Measurements from ENCODE around the gene ZNF334.

Gene ZNF334

DNA sequence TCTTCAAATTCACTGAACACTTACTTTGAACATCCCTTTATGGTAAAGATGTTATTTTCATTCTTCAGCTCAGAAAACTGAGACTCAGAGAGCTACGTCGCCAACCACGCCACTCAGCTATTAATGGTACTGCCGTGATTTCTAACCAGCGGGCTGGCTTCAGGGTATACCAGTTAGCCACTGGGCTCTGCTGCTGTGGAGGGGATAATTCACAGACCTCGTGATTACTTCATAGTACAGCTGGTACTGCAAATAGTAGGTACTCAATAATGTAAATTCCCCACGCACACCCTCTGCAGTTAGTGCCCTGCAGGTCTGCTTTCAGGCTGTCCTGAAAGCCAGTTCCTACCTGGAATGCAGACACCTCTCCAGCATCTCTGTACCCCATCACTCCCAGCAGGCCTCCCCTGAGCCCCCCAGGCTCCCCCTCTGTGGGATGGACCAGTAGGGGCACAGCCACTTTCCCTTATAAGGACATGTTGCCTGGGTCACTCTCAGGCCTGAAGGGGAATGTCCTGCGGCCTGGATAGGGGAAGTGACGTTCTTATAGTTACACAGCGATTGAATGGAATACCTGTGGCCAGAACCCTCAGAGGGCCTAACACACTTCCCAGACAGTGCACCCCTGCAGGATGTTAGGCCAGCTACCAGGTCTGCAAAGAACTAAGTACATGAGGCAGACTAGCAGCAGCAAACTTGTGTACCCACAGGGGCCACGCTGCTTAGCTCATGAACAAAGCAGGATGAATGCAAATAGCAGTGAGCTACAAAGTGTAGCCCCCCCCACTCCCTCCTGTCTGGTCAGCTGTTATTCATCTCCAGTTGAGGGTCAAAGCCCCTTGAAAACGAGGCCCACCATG lies 38.4 kb upstream of the ZNF334 start:
- no peak for DNase-seq (ENCODE audit: low read depth)
- TF ChIP-seq, protein P1, sequence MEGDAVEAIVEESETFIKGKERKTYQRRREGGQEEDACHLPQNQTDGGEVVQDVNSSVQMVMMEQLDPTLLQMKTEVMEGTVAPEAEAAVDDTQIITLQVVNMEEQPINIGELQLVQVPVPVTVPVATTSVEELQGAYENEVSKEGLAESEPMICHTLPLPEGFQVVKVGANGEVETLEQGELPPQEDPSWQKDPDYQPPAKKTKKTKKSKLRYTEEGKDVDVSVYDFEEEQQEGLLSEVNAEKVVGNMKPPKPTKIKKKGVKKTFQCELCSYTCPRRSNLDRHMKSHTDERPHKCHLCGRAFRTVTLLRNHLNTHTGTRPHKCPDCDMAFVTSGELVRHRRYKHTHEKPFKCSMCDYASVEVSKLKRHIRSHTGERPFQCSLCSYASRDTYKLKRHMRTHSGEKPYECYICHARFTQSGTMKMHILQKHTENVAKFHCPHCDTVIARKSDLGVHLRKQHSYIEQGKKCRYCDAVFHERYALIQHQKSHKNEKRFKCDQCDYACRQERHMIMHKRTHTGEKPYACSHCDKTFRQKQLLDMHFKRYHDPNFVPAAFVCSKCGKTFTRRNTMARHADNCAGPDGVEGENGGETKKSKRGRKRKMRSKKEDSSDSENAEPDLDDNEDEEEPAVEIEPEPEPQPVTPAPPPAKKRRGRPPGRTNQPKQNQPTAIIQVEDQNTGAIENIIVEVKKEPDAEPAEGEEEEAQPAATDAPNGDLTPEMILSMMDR (conservative IDR thresholded peaks at IDR 0.05; ENCODE audit: low read length): no peak
- H3K4me3 ChIP-seq (ENCODE audit: low read length): no peak overlapping the region

DNA sequence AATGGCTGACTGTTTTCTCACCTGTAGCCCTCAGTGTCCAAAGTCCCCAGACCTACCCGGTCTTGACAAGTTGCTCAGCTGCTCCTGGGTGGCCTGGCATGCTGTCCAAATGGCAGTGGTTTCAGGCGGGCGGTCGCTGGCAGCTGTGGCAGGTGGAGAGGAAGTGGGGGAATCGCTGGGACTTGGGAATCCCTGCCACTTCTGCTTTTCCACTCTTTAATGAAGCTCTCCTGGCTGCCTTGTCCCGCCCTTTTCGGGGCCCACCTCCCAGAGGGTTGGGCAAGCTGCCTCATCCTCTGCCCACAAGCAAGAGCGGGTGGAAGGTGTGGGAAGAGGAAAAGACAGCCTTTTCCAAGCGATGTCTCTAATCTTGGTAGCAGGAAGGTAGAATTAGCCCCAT lies 37.1 kb upstream of the ZNF334 start, which contains the start of gene OCSTAMP:
TSS of gene OCSTAMP (minus strand) at position 194 of the 400 bp plus-strand sequence. CDS start at position 100, 94 bp downstream.
- DNase-seq (ENCODE audit: low read depth): no peak
- TF ChIP-seq, protein P1 (conservative IDR thresholded peaks at IDR 0.05; ENCODE audit: low read length): no peak
- H3K4me3 ChIP-seq (ENCODE audit: low read length): no peak within 1 kb of the TSS

DNA sequence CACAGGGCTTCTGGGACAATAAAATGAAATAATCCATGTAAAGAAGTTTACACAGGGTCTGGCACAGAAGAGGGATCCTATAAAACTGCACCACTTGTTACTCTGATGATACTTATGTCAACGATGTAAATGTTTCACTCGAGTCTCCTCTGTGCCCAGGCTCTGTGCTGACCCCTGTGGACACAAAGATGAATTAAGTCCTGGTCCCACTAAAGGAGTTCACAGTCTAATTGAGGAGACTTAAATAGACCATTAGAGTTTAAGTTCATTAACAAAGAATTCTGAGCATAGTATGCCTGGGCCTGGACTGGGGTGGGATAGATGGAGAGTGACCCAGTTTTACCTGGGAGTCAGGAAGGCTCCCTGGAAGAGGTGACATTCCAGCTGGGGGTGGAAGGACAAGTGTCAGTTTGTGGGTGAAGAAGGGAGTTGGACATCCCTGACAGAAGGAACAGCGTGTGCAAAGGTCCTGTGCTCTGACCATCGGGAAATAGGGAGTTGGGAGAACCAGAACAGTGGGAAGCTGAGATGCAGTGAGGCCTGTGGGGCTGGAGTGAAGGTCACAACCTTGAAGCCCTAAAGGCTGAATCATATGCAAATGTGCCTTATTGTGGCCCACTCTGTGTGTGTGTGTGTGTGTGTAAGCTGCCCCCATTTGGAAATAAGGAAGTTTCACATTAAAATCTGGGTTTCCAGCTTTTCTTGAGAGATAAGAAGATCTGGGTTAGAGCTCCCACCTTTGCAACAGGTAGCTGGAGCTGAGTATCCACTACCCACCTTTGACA lies 36.0 kb upstream of the ZNF334 start:
- TF ChIP-seq, protein P1 (conservative IDR thresholded peaks at IDR 0.05; ENCODE audit: low read length): no peak
- no peak overlapping the region for H3K4me3 ChIP-seq (ENCODE audit: low read length)
- DNase-seq (ENCODE audit: low read depth): no peak

DNA sequence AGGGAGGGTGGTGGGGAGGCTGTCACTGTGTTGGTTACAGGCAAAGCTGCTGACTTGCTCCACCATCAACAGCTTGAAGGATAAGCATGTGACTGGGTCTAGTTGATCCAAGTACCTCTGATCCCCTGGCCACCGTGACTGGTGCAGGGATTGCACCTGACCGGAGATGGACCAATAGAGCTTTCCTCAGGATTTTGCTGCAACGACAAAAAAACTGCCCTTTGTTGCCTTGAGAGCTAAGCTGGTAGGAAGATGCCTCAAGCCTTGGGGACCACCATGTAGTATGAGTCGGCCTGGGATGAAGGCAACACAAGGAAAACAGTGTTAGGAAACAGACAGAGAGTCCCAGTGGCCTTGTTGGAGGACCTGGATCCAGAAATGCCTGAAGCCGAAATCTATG lies 35.3 kb upstream of the ZNF334 start:
- no peak for DNase-seq (ENCODE audit: low read depth)
- H3K4me3 ChIP-seq (ENCODE audit: low read length): no peak overlapping the region
- TF ChIP-seq, protein P1 (conservative IDR thresholded peaks at IDR 0.05; ENCODE audit: low read length): no peak

DNA sequence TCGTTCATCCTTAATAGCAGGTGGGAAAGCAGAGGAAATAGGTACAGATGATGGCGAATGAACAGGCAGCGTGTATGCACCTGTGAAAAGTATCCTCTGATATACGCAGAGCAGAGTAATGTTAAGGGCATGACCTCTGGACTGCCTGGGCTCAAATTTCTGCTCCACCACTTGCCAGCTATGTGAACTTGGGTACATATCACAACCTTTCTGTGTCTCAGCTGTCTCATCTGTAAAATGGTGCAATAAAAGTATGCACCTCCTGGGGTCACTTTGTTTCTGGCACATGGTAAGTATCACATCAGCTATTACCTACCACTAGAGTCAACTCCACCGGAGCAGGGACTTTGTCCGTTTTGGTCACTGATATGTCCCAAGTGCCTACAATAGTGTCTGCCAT lies 34.6 kb upstream of the ZNF334 start:
- DNase-seq (ENCODE audit: low read depth): no peak
- TF ChIP-seq, protein P1 (conservative IDR thresholded peaks at IDR 0.05; ENCODE audit: low read length): no peak
- no peak overlapping the region for H3K4me3 ChIP-seq (ENCODE audit: low read length)

DNA sequence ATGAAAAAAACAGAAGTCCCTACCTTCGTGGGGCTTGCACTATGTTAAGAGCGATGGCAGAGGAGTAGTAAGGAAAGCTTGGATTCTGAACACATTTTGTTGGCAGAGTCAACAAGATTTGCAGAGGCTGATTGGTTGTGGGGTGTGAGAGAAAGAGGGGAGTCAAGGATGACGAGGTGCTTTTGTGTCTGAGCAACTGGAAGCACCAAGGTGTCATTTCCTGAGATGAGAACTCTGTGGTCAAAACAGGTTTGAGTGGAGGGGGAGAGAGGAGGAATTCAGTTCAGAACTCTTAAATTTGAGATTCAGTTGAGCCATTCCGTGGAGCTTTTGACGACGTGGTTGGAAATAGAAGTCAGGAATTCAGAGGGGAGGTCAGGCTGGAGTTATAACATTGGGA lies 33.6 kb upstream of the ZNF334 start:
- H3K4me3 ChIP-seq (ENCODE audit: low read length): no peak overlapping the region
- TF ChIP-seq, protein P1 (conservative IDR thresholded peaks at IDR 0.05; ENCODE audit: low read length): no peak
- DNase-seq (ENCODE audit: low read depth): no peak

All from AG10803 (cell line).